Measurements from ENCODE around the gene TTC22.

The TTC22 gene

DNA sequence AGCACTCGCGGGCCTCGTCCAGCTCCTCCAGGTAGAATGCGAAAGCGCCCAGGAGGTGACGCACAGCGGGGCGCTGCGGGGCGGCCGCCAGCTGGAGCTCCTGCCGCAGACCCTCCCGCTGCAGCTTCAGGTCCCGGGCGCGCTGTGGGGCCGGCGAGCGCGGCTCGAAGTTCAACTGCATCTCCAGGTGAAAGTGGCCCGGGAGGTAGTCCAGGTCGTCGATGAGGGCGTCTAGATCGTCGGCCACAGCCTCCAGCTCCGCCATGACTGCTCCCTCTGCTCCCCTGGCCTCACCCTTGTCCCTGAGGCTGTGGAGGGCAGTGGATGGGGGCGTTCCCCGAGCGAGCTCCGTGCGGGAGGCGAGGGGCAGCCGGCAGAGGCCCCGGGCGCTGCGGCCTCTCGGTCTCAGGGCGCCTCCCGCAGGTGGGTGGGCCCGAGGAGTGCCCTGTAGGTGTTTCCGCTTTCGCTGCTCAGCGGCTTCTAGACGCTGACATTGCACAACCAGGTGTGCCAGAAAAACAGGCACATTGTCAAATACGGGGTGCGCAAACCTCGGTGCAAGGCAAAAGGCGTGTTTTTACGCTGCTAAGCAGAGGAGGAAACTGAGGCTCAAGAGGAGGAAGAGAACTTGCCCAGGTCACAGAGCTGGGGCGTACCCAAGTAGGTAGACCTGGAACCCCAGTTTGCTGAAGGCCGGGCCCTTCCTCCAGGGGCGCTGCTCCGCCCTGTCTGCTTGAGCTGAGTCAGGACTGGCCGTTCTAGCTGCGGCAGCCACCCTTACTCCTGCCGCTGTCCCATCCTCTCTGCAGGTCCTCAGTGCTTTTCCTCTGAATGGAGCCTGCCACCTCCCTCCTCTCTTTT lies at the start of gene TTC22:
Gene TTC22, minus strand, starts transcription at position 425 of the 861 bp plus-strand sequence. Its CDS starts 160 bp downstream, at position 265.
- DNase-seq (ENCODE audit: low read depth), result peak; percentile 54

GRCh38 chr1:54850737-54851136 lies 49.6 kb upstream of the TTC22 start:
- DNase-seq (ENCODE audit: low read depth), result no peak

- no peak for DNase-seq (ENCODE audit: low read depth)
Measured at GRCh38 chr1:54850069-54850730, 49.1 kb upstream of the TTC22 start.

GRCh38 chr1:54849219-54850068 lies 48.3 kb upstream of the TTC22 start:
- DNase-seq (ENCODE audit: low read depth), result no peak

DNA sequence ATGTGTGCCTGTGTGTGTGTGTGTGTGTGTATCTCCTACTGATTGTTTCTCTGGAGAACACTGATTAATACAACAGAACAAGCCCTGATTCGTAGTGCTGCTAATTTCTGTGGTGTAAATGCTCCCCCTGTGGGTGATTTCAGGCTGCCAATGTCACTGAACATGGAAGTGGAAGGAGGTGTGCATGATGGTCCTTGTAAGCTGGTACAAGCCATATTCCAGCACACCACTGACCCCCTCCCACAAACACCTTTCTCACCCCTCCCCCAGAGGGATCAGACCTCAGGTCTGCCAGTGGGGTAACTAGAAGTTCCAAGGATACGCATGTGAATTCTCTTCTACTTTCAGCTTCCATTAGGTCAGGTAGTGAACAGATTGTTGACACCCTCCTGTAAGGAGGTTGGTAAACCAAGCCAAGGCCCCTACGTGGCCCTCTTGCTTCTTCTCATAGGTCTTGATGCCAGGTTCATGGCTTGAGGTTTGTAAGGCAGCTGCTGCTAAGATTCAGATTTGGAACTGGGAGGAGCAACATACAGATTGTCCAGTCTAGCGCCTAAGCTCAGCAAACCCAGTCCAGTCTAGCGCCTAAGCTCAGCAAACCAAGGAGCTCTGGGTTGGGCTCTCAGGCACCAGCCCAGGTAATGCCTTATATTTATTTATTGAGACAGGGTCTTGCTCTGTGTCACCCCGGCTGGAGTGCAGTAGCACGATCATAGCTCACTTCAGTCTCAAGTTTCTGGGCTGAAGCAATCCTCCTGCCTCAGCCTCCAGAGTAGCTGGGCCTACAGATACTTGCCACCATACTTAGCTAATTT lies 47.2 kb upstream of the TTC22 start:
- DNase-seq (ENCODE audit: low read depth), result no peak

DNA sequence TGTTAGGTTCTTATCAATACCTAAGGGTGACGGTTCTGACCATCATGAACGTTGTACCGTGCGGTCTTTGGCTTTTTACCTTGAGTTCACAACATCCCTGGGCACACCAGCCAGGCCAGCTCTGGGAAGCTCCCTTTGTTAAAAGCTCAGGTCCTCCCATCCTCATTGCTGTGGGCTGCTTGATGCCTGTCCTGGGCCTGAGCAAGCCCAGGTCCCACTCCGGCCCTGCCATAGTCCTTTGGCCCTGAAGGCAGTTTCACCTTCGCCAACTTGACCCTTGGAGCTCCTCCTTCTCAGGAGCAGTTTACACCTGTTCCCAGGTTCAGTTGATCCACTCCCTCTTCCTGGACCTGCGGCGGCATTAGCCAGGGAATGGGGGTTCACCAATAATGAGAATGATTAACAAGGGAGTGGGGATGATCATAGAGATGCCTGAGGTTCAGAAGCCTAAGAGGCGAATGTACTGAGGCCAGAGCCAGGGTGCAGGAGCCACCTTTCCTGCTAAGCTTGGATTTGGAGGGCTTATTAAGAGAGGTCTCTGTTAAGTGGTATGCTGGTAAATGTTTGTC lies 45.7 kb upstream of the TTC22 start:
- DNase-seq (ENCODE audit: low read depth), result no peak

DNA sequence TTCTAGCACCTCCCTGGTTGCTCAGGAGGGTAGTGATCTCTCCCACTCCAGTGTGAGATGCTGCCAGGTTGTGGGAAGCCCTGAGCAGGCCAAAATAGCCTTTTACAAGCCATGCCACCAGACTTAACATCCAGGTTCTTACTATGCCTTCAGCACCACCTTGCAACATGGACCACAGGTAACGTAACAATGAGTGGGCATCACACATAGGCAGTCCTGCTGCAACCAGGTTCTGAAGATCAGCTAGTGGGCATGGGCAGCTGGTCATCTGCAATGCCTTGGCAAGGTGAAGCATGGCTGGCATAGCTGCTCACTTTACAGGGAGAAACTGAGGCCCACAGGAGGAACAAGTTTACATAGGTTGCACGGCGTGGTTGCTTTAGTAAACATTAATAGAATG lies 45.2 kb upstream of the TTC22 start:
- no peak for DNase-seq (ENCODE audit: low read depth)

GRCh38 chr1:54845772-54846171 lies 44.6 kb upstream of the TTC22 start:
- DNase-seq (ENCODE audit: low read depth), result no peak

DNA sequence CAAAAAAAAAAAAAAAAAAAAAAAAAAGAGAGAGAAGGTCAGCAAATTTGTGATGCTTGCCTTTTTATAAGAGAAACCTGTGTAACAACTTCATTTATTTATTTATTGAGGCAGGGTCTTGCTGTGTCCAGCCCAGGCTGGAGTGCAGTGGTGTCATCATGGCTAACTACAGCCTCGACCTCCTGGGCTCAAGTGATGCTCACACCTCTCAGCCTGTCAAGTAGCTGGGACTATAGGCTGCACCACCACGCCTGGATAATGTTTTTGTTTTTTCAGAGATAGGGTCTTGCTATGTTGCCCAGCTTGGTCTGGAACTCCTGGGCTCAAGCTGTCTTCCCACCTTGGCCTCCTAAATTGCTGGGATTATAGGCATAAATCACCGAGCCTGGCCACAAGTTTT lies 43.4 kb upstream of the TTC22 start:
- no peak for DNase-seq (ENCODE audit: low read depth)

DNA sequence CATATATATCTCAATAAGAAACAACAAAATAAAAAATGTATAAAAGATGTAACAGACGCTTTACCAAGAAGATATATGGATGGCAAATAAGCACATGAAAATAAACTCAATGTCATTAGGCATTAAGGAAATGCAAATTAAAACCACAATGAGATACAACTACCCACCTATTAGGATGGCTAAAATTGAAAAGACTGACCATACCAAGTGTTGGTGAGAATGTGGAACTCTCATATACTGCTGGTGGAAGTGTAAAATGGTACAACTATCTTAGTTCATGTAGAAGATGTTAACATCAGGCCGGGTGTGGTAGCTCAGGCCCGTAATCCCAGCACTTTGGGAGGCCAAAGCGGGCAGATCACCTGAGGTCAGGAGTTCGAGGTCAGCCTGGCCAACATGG lies 42.3 kb upstream of the TTC22 start:
- DNase-seq (ENCODE audit: low read depth), result no peak

GRCh38 chr1:54842963-54843362 lies 41.8 kb upstream of the TTC22 start:
- no peak for DNase-seq (ENCODE audit: low read depth)

- DNase-seq (ENCODE audit: low read depth), result no peak
Measured at GRCh38 chr1:54842206-54842915, 41.2 kb upstream of the TTC22 start.

DNA sequence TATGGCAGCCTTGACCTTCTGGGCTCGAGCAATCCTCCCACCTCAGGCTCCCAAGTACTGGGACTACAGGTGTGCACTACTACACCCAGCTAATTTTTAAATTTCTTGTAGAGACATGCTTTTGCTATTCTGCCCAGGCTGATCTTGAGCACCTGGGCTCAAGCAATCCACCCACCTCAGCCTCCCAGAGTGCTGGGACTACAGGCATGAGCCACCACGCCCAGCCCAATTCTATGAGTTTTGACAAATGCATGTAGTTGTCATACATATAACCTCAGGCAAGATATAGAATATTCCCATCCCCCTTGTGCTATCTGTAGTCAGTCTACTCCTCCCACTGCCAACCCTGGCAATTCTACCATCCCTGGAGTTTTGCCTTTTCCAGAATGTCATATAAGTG lies 38.7 kb upstream of the TTC22 start:
- no peak for DNase-seq (ENCODE audit: low read depth)

- no peak for DNase-seq (ENCODE audit: low read depth)
Measured at GRCh38 chr1:54838565-54839180, 37.5 kb upstream of the TTC22 start.

- no peak for DNase-seq (ENCODE audit: low read depth)
Measured at GRCh38 chr1:54837002-54837853, 36.1 kb upstream of the TTC22 start.

DNA sequence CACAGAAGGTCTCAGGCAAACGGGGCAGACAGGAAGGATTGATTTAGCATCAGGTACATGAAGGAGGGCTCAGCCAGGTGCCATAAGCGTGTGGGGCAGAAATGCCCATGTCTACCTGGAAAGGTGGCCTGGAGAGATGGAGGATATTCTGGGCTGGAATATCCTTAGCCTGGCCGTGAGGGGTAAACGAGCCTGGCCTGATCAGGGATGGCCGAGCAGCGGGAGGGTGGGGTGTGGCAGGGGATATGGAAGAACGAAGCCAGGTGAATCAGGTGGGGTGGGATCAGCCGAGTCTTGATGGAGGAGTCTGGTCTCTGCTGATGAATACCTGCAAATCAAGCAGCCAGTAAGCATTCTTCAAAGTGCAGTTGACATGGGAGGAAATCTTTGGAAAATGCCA lies 35.5 kb upstream of the TTC22 start:
- DNase-seq (ENCODE audit: low read depth), result no peak

DNA sequence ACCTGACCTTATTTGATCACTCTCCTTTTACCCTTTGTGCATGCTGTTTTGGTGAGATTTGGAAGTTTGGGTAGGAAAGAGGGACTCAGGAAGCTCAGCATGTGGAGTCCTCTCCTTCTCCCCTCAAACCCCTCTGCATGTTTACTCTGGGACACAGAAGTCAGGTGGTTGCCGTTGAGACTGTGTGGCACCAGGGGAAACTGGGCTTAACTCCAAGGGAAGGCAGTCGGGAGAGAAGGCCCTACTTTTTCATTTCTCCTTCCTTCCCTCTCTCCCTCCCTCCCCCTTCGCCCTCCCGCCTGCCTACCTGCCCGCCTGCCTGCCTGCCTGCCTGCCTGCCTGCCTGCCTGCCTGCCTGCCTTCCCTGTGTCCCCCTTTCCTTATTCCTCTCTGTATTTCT lies 34.8 kb upstream of the TTC22 start:
- DNase-seq (ENCODE audit: low read depth), result no peak

GRCh38 chr1:54835131-54835898 lies 34.2 kb upstream of the TTC22 start:
- DNase-seq (ENCODE audit: low read depth), result no peak

Data from activated gamma-delta T cell treated with anti-CD3 and anti-CD28 coated beads, Interleukin-2, amount 50 U/mL, for 16 hours (primary cell).